NCI-H2171 (cell line): Measurements from ENCODE around the gene SLCO1B3.

ENCODE experiments used
- DNase-seq: peaks from one replicate; lab custom pipeline; 2025; lab: John Stamatoyannopoulos, UW

Gene SLCO1B3

GRCh38 chr12:20883288-20883687, 72.8 kb downstream of the SLCO1B3 start:
- DNase-seq: no peak

GRCh38 chr12:20885116-20885515, 74.6 kb downstream of the SLCO1B3 start:
- no peak for DNase-seq

GRCh38 chr12:20885552-20885951, 75.0 kb downstream of the SLCO1B3 start:
- DNase-seq: no peak

GRCh38 chr12:20917269-20917668, 106.8 kb downstream of the SLCO1B3 start:
- no peak for DNase-seq

- DNase-seq: no peak
Observed at GRCh38 chr12:20917819-20918218, 107.3 kb downstream of the SLCO1B3 start.

- no peak for DNase-seq
Observed at GRCh38 chr12:20931894-20932293, 121.4 kb downstream of the SLCO1B3 start.

- DNase-seq: no peak
Observed at GRCh38 chr12:20946732-20947131, 136.2 kb downstream of the SLCO1B3 start.

- no peak for DNase-seq
Observed at GRCh38 chr12:20950248-20950647, 139.7 kb downstream of the SLCO1B3 start.

GRCh38 chr12:20963303-20963702, 152.8 kb downstream of the SLCO1B3 start:
- no peak for DNase-seq

GRCh38 chr12:20963762-20964161, 153.3 kb downstream of the SLCO1B3 start:
- DNase-seq: no peak
